Right lobe of liver (tissue), 6 donors: ENCODE results near the gene YPEL3. TPM values are rescaled to one million over a fixed set of nuclear protein-coding genes. Genes with fewer than 3 reads are reported as not detected.

ENCODE experiments used
- ATAC-seq, 4 donors: fragments of 200-7000 bp; cut with Tn5 transposase; one replicate each; pipeline ENCODE4 v1.9.1; 2020; ENCODE audit warnings: mild to moderate bottlenecking in 4 of 4, moderate library complexity in 4 of 4
- DNase-seq, 3 donors: peaks; one replicate each; pipeline ENCODE4 v3.0.0-alpha.2; 2020
- H3K27ac ChIP-seq, 3 donors: fragments of 200-600 bp; one replicate each; pipeline ENCODE4 v1.8.0; 2022
- H3K27me3 ChIP-seq, 2 donors: fragments of 200-600 bp; one replicate each; pipeline ENCODE4 v1.8.0; 2022
- H3K36me3 ChIP-seq, 4 donors: fragments of 200-600 bp; sonication (generic) in 1 of 4; one replicate each; pipeline versions ENCODE4 v1.5.1 to v1.8.0; 2017 to 2022; ENCODE audit warnings: control low read depth in 1 of 4
- H3K4me1 ChIP-seq, 4 donors: fragments of 200-600 bp; sonication (generic) in 1 of 4; one replicate each; pipeline versions ENCODE4 v1.5.1 to v1.8.0; 2017 to 2022; ENCODE audit warnings: control low read depth in 1 of 4
- H3K4me3 ChIP-seq, 3 donors: fragments of 200-600 bp; one replicate each; pipeline ENCODE4 v1.8.0; 2022
- H3K9me3 ChIP-seq, 4 donors: fragments of 200-600 bp; sonication (generic) in 1 of 4; one replicate each; pipeline versions ENCODE4 v1.5.1 to v1.8.0; 2017 to 2022; ENCODE audit warnings: control low read depth in 1 of 4
- POLR2A ChIP-seq: fragments of 450-650 bp; IDR thresholded peaks from one replicate; pipeline ENCODE4 v1.6.1; 2017; ENCODE audit warnings: antibody characterized with exemption, mild to moderate bottlenecking
- WGBS: methylation state at CpG from one replicate; pipeline ENCODE4 v1.1.6; 2018; ENCODE audit warnings: low coverage, low lambda C conversion rate; ENCODE audit not compliant: insufficient coverage; ENCODE audit errors: missing lambda C conversion rate; 5-methylcytosine and 5-hydroxymethylcytosine counted together
- intact Hi-C, 2 donors: fragments of 100-400 bp; cut with DNase I; formaldehyde crosslinking; loops; one replicate each; pipeline versions ENCODE4 v1.11.2 to v1.14.1; 2022
- total RNA-seq, 6 experiments: library from RNA; depleted of rRNA in 2 of 6; stranded (reverse); fragments of >200 nt in 2 of 6; fragmentation: NEBNext Ultra II Directional in 3 of 6; extraction: Animal tissue kit (Norgen Biotek cat#: 25700) in 3 of 6; gene quantifications; one replicate each; pipeline versions ENCODE4 v1.1.0 to v1.2.4, GENCODE V29; 2016 to 2023
- TF ChIP-seq, protein P1 (sequence below), 4 donors: fragments of 200-600 bp in 3 of 4; fragments of 450-650 bp in 1 of 4; IDR thresholded peaks; one replicate each; pipeline versions ENCODE4 v1.5.1 to v1.8.0; 2016 to 2022; ENCODE audit warnings: antibody characterized with exemption in 4 of 4, mild to moderate bottlenecking in 2 of 4
- donor health status: DM: no; HTN: yes; CAD: no.
- donor health status: DM: no; HTN: no; CAD: no.
- donor health status: DM: no; HTN: no; CAD: no.
- donor health status: DM: no; HTN: yes; CAD: no.
- donor health status: DM: no; HTN: yes; CAD: no.

Gene YPEL3
- total RNA-seq, 6 experiments from 2014 or later = 13.5 to 46.5 (median 21.9) TPM

DNA sequence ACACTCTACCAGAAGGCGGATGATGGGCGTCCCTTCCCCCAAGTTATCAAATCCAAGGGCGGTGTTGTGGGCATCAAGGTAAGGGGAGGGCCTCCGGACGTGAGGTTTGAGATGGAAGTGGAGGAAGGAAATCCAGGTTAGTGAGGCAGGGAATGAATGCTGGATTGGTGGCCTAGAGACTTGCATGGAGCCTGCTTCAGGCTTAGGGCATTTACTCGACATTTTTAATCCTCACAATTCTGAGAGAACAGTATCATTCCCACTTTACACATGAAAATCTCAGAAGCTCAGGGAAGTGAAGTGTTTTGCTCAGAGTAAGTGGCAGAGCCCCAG, 28.5 kb downstream of the YPEL3 start:
- Histone ChIP-seq H3K9me3 (no peaks in the 10 kb centered on the region), H3K36me3 (peaks cover 15 to 53% (median 31%) of the 10 kb centered on the region in 4 donors), H3K4me3 (peak overlapping the region; percentile 92 to 97 (median 94)), H3K27me3 (no peaks in the 10 kb centered on the region), H3K4me1 (peaks cover 0 to 45% (median 7%) of the 10 kb centered on the region in 4 donors), H3K27ac (no peak overlapping the region)
- ATAC-seq = no peak
- TF ChIP-seq, protein P1, sequence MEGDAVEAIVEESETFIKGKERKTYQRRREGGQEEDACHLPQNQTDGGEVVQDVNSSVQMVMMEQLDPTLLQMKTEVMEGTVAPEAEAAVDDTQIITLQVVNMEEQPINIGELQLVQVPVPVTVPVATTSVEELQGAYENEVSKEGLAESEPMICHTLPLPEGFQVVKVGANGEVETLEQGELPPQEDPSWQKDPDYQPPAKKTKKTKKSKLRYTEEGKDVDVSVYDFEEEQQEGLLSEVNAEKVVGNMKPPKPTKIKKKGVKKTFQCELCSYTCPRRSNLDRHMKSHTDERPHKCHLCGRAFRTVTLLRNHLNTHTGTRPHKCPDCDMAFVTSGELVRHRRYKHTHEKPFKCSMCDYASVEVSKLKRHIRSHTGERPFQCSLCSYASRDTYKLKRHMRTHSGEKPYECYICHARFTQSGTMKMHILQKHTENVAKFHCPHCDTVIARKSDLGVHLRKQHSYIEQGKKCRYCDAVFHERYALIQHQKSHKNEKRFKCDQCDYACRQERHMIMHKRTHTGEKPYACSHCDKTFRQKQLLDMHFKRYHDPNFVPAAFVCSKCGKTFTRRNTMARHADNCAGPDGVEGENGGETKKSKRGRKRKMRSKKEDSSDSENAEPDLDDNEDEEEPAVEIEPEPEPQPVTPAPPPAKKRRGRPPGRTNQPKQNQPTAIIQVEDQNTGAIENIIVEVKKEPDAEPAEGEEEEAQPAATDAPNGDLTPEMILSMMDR (IDR thresholded peaks at IDR 0.05) = no peak
- TF ChIP-seq POLR2A = no peak
- whole genome bisulfite sequencing = 74% methylated on average over 3 of the region's 6 CpGs
- DNase-seq = no peak
- intact Hi-C loops = no loop called here

DNA sequence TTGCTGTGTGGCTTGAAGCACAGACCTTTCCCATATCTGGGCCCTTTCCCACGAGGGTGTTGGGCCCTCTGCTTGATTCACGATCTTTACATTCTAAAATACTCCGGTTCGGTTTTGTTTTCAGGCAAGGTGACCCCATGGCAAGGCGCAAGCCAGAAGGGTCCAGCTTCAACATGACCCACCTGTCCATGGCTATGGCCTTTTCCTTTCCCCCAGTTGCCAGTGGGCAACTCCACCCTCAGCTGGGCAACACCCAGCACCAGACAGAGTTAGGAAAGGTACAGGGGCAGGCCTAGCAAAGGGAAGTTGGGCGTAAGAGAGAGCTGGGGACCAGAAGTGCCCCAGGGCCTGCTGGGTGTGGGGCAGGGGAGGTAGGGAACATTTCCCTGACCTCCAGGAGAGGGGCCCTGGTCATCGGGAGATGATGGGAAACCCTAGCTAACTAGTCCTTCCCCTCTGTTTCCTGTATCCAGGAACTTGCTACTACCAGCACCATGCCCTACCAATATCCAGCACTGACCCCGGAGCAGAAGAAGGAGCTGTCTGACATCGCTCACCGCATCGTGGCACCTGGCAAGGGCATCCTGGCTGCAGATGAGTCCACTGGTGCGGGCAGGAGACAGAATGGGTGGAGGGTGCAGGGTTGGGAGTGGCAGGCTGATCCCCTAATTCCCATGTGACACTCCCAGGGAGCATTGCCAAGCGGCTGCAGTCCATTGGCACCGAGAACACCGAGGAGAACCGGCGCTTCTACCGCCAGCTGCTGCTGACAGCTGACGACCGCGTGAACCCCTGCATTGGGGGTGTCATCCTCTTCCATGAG, 29.0 kb downstream of the YPEL3 start:
- H3K9me3 ChIP-seq = no peaks in the 10 kb centered on the region
- ATAC-seq = no peak
- H3K27ac ChIP-seq = peak overlapping the region; percentile 93 to 100 (median 99)
- peaks cover 0 to 43% (median 7%) of the 10 kb centered on the region in 4 donors for H3K4me1 ChIP-seq
- no peaks in the 10 kb centered on the region for H3K27me3 ChIP-seq
- peak; percentile 54 to 66 (median 60) for DNase-seq
- WGBS = 20% methylated on average over 8 of the region's 21 CpGs
- H3K4me3 ChIP-seq = peak overlapping the region; percentile 92 to 97 (median 94)
- TF ChIP-seq, protein P1 (IDR thresholded peaks at IDR 0.05) = no peak
- TF ChIP-seq POLR2A = no peak
- intact Hi-C loops = no loop called here
- peaks cover 15 to 49% (median 29%) of the 10 kb centered on the region in 4 donors for H3K36me3 ChIP-seq

DNA sequence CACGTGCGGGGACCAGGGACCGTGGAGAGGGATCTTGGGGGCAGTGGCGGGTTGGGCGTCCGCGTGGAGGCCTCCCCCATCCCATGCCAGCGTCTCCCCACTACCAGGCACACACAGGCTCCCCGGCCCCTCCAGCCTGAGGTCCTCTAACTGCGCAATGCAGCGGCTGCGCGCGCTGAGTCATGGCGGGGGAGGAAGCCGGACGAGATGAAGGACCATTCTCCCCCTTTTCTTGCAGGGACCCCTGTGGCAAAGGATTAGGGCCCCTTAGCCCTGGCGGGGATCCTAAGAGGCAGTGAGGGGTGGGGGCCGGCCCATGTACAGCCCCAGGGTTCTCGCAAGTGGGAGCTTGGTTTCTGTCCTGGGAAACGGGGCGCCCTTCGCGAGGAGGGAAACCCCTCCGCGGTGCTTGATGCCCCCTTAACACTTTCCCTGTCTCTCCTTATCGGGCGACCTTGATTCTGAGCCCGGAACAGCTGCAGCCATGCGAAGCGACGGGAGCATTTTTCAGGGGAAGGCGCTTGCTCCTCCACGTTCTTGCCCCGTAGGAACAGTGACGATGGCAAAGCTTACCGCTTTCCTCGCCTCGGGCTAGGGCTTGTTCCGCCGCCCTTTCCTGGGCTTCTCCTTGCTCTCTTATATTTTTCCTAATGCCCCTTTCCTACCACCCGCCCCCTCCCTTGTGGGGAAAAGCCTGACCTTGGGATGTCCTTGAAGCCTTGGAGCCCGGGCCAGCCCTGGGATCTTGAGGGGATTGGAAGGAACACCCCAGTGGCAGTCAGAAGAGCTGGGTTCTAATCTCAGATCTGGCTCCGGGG, 29.9 kb downstream of the YPEL3 start:
- H3K27ac ChIP-seq = peak overlapping the region; percentile 93 to 100 (median 99)
- peak in 3 of 4 donors; percentile 0 to 2 (median 1) for ATAC-seq
- H3K4me3 ChIP-seq = peak overlapping the region; percentile 92 to 97 (median 94)
- H3K27me3 ChIP-seq = no peaks in the 10 kb centered on the region
- under 1% methylated on average over 13 of the region's 44 CpGs for WGBS
- H3K36me3 ChIP-seq = peaks cover 10 to 41% (median 25%) of the 10 kb centered on the region in 4 donors
- intact Hi-C loops = no loop called here
- TF ChIP-seq, protein P1 (IDR thresholded peaks at IDR 0.05) = no peak
- no peak for TF ChIP-seq POLR2A
- DNase-seq = peak in 2 of 3 donors; percentile 59 to 60
- peaks cover 0 to 35% (median 7%) of the 10 kb centered on the region in 4 donors for H3K4me1 ChIP-seq
- H3K9me3 ChIP-seq = no peaks in the 10 kb centered on the region

DNA sequence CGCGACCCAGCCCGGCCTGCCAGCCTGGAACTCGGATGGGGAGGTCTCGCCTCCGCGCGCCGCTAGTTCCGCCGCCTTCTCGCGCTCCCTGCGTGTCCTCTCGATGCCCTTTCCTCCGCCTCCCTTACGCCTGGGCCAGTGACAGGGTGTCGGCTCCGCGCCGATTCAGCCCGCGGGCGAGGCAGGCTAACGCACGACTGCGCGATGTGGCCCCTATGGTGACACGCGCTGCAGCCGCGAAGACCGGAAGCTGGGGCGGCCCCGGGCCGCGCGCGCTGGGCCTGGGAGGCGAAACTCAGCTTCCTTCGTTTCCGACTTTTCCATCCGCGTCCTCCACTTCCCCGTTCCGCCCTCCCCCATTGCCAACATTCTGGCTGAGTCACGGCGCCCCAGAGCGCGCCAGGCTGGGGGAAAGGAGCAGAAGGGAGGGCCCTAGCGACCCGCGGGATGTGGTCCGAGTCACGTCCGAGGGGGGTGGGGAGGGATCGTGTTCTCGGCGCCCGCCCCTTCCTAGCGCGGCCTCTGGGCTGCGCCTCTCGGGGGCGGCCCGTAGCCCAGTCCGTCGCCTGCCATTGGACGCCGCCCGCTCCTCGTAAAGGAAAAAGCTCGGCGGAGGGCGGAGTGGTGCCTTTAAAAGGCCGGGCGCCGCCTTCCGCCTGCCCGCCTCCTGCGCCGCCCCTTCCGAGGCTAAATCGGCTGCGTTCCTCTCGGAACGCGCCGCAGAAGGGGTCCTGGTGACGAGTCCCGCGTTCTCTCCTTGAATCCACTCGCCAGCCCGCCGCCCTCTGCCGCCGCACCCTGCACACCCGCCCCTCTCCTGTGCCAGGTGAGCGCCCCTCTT, 30.7 kb downstream of the YPEL3 start, which contains the start of gene ALDOA:
TSS of gene ALDOA (plus strand) at position 659 of the 841 bp plus-strand sequence. CDS start 1,138 bp downstream, outside the sequence.
- TF ChIP-seq, protein P1 (IDR thresholded peaks at IDR 0.05) = peak in 1 of 4 donors; percentile 18
- TF ChIP-seq POLR2A = peak; percentile 97

More for the DNA sequence above, 30.7 kb downstream of the YPEL3 start, which contains the start of gene ALDOA:
- Histone ChIP-seq H3K4me1 (peaks cover 0 to 32% (median 7%) of the 10 kb centered on the region in 4 donors), H3K4me3 (peak within 1 kb of the TSS; percentile 92 to 97 (median 94)), H3K9me3 (no peaks in the 10 kb centered on the region), H3K27ac (peak within 1 kb of the TSS; percentile 93 to 100 (median 99)), H3K36me3 (peaks cover 10 to 32% (median 21%) of the 10 kb centered on the region in 4 donors), H3K27me3 (no peaks in the 10 kb centered on the region)
- 0% methylated on average over 11 of the region's 99 CpGs for WGBS
- peak; percentile 84 to 94 (median 89) for ATAC-seq
- peak; percentile 99 to 100 (median 99) for DNase-seq
- intact Hi-C loops = no loop called here
